ENCODE measurements around the gene BRD3.

DNA sequence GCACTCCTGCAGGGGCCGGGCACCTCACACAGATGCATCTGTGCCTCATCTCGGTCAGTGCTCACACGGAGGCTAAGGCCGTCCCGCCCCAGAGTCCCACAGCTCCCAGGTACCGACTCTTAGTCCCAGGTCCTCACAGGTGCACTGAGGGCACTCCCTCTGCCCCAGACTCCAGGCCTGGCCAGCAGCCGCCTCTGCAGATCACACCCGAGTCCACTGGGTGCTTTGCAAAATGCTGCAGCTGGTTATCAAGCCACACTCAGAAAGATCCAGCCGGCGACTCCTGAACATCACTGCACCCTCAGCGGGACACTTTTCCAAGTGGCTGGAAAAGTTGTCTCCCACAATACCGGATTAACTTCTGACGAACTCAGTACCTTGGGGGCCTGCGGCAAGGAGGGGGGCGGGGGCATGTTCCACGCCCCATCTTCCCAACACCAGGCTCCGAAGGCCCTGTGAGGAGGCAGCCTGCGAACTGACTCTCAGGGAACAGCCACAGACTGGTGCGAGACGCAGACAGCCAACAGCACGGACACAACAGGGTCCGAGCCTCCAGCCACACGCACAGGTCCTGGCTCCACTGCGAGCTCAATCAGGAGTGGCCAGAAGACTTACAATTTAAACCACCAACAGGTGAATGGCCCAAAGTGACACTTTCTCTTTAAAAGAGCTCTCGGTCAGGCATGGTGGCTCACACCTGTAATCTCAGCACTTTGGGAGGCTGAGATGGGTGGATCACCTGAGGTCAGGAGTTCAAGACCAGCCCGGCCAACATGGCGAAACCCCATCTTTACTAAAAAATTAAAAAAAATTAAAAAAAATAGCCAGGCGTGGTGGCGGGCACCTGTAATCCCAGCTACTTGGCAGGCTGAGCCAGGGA lies 4.0 kb downstream of the BRD3 start:
- no peak for TF ChIP-seq CTCF (IDR thresholded peaks at IDR 0.05; ENCODE audit: low read depth, low read length)
- no peak for TF ChIP-seq EZH2phosphoT487 (IDR thresholded peaks at IDR 0.05; ENCODE audit: low read depth)
